ENCODE results near the gene IFNL4. TPM values are rescaled to one million over a fixed set of nuclear protein-coding genes. Genes with fewer than 3 reads are reported as not detected.

IFNL4 gene
- total and polyA plus RNA-seq, 2 of the 13 experiments (the other 11 are each of a cell fraction or from before 2014, with no cell fraction given), result not detected

DNA sequence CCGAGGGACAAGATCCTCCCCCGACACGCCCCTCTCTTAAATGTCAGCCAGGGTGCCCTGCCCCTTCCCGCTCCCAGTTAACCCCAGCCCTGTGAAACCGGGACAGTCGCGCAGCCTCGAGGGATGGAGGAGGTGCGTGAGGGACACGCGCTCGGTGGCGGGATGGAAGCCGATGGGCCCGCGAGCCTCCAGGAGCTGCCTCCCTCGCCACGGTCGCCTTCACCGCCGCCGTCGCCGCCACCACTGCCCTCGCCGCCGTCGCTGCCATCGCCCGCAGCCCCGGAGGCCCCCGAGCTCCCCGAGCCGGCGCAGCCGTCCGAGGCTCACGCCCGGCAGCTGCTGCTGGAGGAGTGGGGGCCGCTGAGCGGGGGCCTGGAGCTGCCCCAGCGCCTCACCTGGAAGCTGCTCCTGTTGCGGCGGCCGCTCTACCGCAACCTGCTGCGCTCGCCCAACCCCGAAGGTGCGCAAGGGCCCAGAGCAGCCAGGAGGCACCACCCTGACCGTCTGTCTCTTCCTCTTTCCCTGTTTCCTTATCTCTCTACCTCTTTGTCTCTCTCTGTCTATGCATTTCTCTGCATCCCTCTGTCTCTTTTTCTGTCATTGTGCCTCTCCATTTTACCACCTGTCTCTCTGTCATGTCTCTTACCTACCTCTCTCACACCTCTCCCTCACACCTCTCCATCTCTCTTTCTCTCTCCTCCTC is 51.6 kb downstream of the IFNL4 start, which contains the start of gene NCCRP1 (continued):
- TF ChIP-seq, protein P1, sequence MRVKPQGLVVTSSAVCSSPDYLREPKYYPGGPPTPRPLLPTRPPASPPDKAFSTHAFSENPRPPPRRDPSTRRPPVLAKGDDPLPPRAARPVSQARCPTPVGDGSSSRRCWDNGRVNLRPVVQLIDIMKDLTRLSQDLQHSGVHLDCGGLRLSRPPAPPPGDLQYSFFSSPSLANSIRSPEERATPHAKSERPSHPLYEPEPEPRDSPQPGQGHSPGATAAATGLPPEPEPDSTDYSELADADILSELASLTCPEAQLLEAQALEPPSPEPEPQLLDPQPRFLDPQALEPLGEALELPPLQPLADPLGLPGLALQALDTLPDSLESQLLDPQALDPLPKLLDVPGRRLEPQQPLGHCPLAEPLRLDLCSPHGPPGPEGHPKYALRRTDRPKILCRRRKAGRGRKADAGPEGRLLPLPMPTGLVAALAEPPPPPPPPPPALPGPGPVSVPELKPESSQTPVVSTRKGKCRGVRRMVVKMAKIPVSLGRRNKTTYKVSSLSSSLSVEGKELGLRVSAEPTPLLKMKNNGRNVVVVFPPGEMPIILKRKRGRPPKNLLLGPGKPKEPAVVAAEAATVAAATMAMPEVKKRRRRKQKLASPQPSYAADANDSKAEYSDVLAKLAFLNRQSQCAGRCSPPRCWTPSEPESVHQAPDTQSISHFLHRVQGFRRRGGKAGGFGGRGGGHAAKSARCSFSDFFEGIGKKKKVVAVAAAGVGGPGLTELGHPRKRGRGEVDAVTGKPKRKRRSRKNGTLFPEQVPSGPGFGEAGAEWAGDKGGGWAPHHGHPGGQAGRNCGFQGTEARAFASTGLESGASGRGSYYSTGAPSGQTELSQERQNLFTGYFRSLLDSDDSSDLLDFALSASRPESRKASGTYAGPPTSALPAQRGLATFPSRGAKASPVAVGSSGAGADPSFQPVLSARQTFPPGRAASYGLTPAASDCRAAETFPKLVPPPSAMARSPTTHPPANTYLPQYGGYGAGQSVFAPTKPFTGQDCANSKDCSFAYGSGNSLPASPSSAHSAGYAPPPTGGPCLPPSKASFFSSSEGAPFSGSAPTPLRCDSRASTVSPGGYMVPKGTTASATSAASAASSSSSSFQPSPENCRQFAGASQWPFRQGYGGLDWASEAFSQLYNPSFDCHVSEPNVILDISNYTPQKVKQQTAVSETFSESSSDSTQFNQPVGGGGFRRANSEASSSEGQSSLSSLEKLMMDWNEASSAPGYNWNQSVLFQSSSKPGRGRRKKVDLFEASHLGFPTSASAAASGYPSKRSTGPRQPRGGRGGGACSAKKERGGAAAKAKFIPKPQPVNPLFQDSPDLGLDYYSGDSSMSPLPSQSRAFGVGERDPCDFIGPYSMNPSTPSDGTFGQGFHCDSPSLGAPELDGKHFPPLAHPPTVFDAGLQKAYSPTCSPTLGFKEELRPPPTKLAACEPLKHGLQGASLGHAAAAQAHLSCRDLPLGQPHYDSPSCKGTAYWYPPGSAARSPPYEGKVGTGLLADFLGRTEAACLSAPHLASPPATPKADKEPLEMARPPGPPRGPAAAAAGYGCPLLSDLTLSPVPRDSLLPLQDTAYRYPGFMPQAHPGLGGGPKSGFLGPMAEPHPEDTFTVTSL (CRISPR knock-in tag; IDR thresholded peaks at IDR 0.05; ENCODE audit: borderline replicate concordance), result no peak
- TF ChIP-seq U2AF2 (IDR thresholded peaks at IDR 0.05; ENCODE audit: low read depth, low read length), result no peak
- no peak for TF ChIP-seq ZMYM4 (CRISPR knock-in tag; IDR thresholded peaks at IDR 0.05)
- TF ChIP-seq ZNF501 (CRISPR knock-in tag; IDR thresholded peaks at IDR 0.05), result no peak
- no peak for TF ChIP-seq KLF12 (CRISPR knock-in tag; IDR thresholded peaks at IDR 0.05; ENCODE audit: borderline replicate concordance)
- TF ChIP-seq AKAP8 (CRISPR knock-in tag; IDR thresholded peaks at IDR 0.05), result no peak
- TF ChIP-seq, protein P2, sequence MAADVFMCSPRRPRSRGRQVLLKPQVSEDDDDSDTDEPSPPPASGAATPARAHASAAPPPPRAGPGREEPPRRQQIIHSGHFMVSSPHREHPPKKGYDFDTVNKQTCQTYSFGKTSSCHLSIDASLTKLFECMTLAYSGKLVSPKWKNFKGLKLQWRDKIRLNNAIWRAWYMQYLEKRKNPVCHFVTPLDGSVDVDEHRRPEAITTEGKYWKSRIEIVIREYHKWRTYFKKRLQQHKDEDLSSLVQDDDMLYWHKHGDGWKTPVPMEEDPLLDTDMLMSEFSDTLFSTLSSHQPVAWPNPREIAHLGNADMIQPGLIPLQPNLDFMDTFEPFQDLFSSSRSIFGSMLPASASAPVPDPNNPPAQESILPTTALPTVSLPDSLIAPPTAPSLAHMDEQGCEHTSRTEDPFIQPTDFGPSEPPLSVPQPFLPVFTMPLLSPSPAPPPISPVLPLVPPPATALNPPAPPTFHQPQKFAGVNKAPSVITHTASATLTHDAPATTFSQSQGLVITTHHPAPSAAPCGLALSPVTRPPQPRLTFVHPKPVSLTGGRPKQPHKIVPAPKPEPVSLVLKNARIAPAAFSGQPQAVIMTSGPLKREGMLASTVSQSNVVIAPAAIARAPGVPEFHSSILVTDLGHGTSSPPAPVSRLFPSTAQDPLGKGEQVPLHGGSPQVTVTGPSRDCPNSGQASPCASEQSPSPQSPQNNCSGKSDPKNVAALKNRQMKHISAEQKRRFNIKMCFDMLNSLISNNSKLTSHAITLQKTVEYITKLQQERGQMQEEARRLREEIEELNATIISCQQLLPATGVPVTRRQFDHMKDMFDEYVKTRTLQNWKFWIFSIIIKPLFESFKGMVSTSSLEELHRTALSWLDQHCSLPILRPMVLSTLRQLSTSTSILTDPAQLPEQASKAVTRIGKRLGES (CRISPR knock-in tag; IDR thresholded peaks at IDR 0.05; ENCODE audit: borderline replicate concordance), result no peak
- no peak for TF ChIP-seq SRSF4 (IDR thresholded peaks at IDR 0.05; ENCODE audit: low read depth, low read length, poor library complexity, severe bottlenecking)
- TF ChIP-seq TBL1XR1 (IDR thresholded peaks at IDR 0.05; ENCODE audit: borderline replicate concordance, low read length, partially characterized antibody), result no peak
- no peak for TF ChIP-seq GPN1 (CRISPR knock-in tag; IDR thresholded peaks at IDR 0.05; ENCODE audit: borderline replicate concordance)
- no peak for TF ChIP-seq PCBP2 (optimal IDR thresholded peaks at IDR 0.05; ENCODE audit: low read depth, low read length, poor library complexity, severe bottlenecking)
- peak; percentile 19 for TF ChIP-seq HNRNPLL (IDR thresholded peaks at IDR 0.05; ENCODE audit: low read depth, low read length, poor library complexity, severe bottlenecking)
- TF ChIP-seq, protein P3, sequence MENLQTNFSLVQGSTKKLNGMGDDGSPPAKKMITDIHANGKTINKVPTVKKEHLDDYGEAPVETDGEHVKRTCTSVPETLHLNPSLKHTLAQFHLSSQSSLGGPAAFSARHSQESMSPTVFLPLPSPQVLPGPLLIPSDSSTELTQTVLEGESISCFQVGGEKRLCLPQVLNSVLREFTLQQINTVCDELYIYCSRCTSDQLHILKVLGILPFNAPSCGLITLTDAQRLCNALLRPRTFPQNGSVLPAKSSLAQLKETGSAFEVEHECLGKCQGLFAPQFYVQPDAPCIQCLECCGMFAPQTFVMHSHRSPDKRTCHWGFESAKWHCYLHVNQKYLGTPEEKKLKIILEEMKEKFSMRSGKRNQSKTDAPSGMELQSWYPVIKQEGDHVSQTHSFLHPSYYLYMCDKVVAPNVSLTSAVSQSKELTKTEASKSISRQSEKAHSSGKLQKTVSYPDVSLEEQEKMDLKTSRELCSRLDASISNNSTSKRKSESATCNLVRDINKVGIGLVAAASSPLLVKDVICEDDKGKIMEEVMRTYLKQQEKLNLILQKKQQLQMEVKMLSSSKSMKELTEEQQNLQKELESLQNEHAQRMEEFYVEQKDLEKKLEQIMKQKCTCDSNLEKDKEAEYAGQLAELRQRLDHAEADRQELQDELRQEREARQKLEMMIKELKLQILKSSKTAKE (CRISPR knock-in tag; IDR thresholded peaks at IDR 0.05; ENCODE audit: borderline replicate concordance), result no peak
- TF ChIP-seq, protein P4, sequence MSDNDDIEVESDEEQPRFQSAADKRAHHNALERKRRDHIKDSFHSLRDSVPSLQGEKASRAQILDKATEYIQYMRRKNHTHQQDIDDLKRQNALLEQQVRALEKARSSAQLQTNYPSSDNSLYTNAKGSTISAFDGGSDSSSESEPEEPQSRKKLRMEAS (IDR thresholded peaks at IDR 0.05), result 0 out of 2 replicates have a peak, but pooled peaks have one; percentile 20
- TF ChIP-seq ZNF773 (CRISPR knock-in tag; IDR thresholded peaks at IDR 0.05; ENCODE audit: borderline replicate concordance), result no peak

Data from HepG2 (cell line).